Caco-2 (cell line): ENCODE results near the gene LRMDA. TPM values are rescaled to one million over a fixed set of nuclear protein-coding genes. Genes with fewer than 3 reads are reported as not detected.

Experiments used
- BruUV-seq: library from RNA; stranded (reverse); fragments of 400-500 nt; replicated peaks from 2 replicates; lab custom pipeline; 2021; lab: Mats Ljungman, UMichigan
- CTCF ChIA-PET: fragments of 300-600 bp; sonication (Branson Sonifier 250); formaldehyde crosslinking; loops from one replicate; lab custom pipeline; 2022; ENCODE audit warnings: antibody characterized with exemption; lab: Charles Lee
- POLR2A ChIA-PET: fragments of 300-600 bp; sonication (Branson Sonifier 250); formaldehyde crosslinking; loops from one replicate; lab custom pipeline; 2022; ENCODE audit warnings: antibody characterized with exemption; lab: Charles Lee
- DNase-seq, 2 experiments: peaks; one replicate each; pipeline versions ENCODE4 v3.0.0 to v3.0.0-alpha.2; 2020 to 2022
- H3K27me3 ChIP-seq: replicated peaks from 2 replicates; pipeline ENCODE4 v1.6.0; 2011; ENCODE audit warnings: low read length; ENCODE audit not compliant: control insufficient read depth, insufficient read depth
- H3K36me3 ChIP-seq: 2 replicates; pipeline ENCODE4 v1.5.1; 2011; ENCODE audit warnings: low read length; ENCODE audit not compliant: control insufficient read depth, insufficient read depth
- H3K4me1 ChIP-seq: fragments of 250-450 bp; sonication (Bioruptor Pico); 2 replicates; pipeline ENCODE4 v1.5.1; 2020; ENCODE audit warnings: mild to moderate bottlenecking
- H3K4me3 ChIP-seq: 2 replicates; pipeline ENCODE4 v1.5.1; 2011; ENCODE audit warnings: low read depth, mild to moderate bottlenecking, control low read depth, low read length
- H3K9me3 ChIP-seq: fragments of 250-450 bp; sonication (Bioruptor Pico); 2 replicates; pipeline ENCODE4 v1.5.1; 2020; ENCODE audit warnings: mild to moderate bottlenecking, moderate library complexity
- H3K27ac Mint-ChIP-seq: one replicate; pipeline ENCODE4 v1.8.0; 2022; ENCODE audit warnings: mixed read lengths; ENCODE audit not compliant: unreplicated experiment
- H3K27me3 Mint-ChIP-seq: one replicate; pipeline ENCODE4 v1.8.0; 2022; ENCODE audit warnings: mixed read lengths; ENCODE audit not compliant: insufficient read depth, unreplicated experiment
- H3K36me3 Mint-ChIP-seq: one replicate; pipeline ENCODE4 v1.8.0; 2022; ENCODE audit warnings: mild to moderate bottlenecking, mixed read lengths; ENCODE audit not compliant: insufficient read depth, unreplicated experiment
- H3K4me1 Mint-ChIP-seq: one replicate; pipeline ENCODE4 v1.8.0; 2022; ENCODE audit warnings: low read depth, mixed read lengths; ENCODE audit not compliant: unreplicated experiment
- H3K4me3 Mint-ChIP-seq: one replicate; pipeline ENCODE4 v1.8.0; 2022; ENCODE audit warnings: mild to moderate bottlenecking, moderate library complexity, mixed read lengths; ENCODE audit not compliant: unreplicated experiment
- H3K9me3 Mint-ChIP-seq: one replicate; pipeline ENCODE4 v1.8.0; 2022; ENCODE audit warnings: mixed read lengths; ENCODE audit not compliant: unreplicated experiment
- intact Hi-C: fragments of 100-400 bp; cut with micrococcal nuclease; formaldehyde crosslinking; loops from one replicate; pipeline ENCODE4 v1.10.0; 2022; ENCODE audit not compliant: unreplicated experiment
- total RNA-seq: library from RNA; stranded (reverse); gene quantifications from 2 replicates; pipeline ENCODE4 v1.2.3, GENCODE V29; 2022
- TF ChIP-seq, protein P1 (sequence below), 2 experiments: fragments of 200-600 bp in 1 of 2; IDR thresholded peaks; 1 replicate in 1 of 2; 2 replicates in 1 of 2; pipeline versions ENCODE4 v1.5.1 to v1.8.0; 2011 to 2022; ENCODE audit warnings: antibody characterized with exemption in 1 of 2, control low read depth in 1 of 2, inconsistent platforms in 1 of 2, low read depth in 1 of 2, low read length in 1 of 2, mild to moderate bottlenecking in 1 of 2, moderate library complexity in 1 of 2; ENCODE audit not compliant: insufficient read depth in 1 of 2, severe bottlenecking in 1 of 2, unreplicated experiment in 1 of 2

LRMDA gene
- total RNA-seq, 1 experiment from 2014 or later: 18.5 TPM

DNA sequence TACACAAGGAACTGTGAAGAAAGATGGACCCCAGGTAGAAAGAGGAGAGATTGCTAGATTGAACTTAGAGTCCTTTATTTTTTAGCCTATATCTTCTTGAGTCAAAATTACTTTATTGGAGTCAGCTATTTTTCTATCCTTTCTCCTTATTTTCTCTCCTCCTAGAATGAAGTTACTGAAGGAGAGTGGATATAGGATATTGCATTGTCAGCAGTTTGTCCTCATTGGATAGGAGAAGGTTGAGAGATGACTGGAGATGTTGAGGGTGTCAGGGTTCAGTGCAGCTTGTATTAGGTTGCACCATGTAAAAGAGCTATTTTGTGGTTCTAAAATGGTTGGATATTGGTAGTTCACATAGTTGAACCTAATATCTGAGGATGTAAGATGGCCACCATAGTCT lies 5.5 kb downstream of the LRMDA start:
- no peak for DNase-seq
- ChIA-PET POLR2A (no interaction called here), CTCF (no interaction called here)
- H3K27me3 Mint-ChIP-seq: no peaks in the 10 kb centered on the region
- no peaks in the 10 kb centered on the region for H3K36me3 ChIP-seq
- peaks cover 4% of the 10 kb centered on the region for H3K9me3 Mint-ChIP-seq
- TF ChIP-seq, protein P1, sequence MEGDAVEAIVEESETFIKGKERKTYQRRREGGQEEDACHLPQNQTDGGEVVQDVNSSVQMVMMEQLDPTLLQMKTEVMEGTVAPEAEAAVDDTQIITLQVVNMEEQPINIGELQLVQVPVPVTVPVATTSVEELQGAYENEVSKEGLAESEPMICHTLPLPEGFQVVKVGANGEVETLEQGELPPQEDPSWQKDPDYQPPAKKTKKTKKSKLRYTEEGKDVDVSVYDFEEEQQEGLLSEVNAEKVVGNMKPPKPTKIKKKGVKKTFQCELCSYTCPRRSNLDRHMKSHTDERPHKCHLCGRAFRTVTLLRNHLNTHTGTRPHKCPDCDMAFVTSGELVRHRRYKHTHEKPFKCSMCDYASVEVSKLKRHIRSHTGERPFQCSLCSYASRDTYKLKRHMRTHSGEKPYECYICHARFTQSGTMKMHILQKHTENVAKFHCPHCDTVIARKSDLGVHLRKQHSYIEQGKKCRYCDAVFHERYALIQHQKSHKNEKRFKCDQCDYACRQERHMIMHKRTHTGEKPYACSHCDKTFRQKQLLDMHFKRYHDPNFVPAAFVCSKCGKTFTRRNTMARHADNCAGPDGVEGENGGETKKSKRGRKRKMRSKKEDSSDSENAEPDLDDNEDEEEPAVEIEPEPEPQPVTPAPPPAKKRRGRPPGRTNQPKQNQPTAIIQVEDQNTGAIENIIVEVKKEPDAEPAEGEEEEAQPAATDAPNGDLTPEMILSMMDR (IDR thresholded peaks at IDR 0.05; ENCODE audit: insufficient read depth in 1 of 2, low read depth in 1 of 2, low read length in 1 of 2, severe bottlenecking in 1 of 2, unreplicated experiment in 1 of 2): no peak
- no peaks in the 10 kb centered on the region for H3K9me3 ChIP-seq
- H3K4me1 Mint-ChIP-seq: peaks cover 34% of the 10 kb centered on the region
- peaks cover 15% of the 10 kb centered on the region for H3K36me3 Mint-ChIP-seq
- H3K27ac Mint-ChIP-seq: no peak overlapping the region
- H3K4me1 ChIP-seq: peaks cover 24% of the 10 kb centered on the region
- H3K27me3 ChIP-seq: no peaks in the 10 kb centered on the region
- no peak overlapping the region for H3K4me3 ChIP-seq
- no TSS peak for BruUV-seq
- intact Hi-C loops: no loop called here
- H3K4me3 Mint-ChIP-seq: no peak overlapping the region

DNA sequence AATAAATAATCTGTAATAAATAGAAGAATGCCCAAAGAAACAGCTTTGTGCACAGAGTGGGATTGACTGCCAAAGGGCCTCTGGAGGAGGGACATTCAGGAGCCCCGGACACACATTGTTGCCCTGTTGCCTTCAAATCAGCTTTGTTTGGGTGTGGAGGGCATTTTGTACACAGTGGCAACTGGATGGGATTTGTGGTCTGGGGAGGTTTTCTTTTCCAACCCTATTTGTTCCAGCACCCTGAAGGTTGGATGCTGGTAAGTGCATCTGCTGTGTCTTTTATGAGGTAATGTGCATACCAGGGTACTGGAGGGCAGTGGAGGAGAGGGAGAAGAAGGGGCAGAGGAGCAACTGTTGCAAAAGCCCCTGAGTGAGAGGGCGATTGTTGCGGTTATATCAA lies 6.3 kb downstream of the LRMDA start:
- TF ChIP-seq, protein P1 (IDR thresholded peaks at IDR 0.05; ENCODE audit: insufficient read depth in 1 of 2, low read depth in 1 of 2, low read length in 1 of 2, severe bottlenecking in 1 of 2, unreplicated experiment in 1 of 2): no peak
- peaks cover 21% of the 10 kb centered on the region for H3K36me3 Mint-ChIP-seq
- Histone ChIP-seq H3K4me1 (peaks cover 16% of the 10 kb centered on the region), H3K9me3 (peaks cover 3% of the 10 kb centered on the region; the same call in 1 of the 2 replicates), H3K36me3 (no peaks in the 10 kb centered on the region), H3K27me3 (no peaks in the 10 kb centered on the region), H3K4me3 (no peak overlapping the region)
- BruUV-seq: no TSS peak
- ChIA-PET POLR2A (no interaction called here), CTCF (no interaction called here)
- peaks cover 12% of the 10 kb centered on the region for H3K9me3 Mint-ChIP-seq
- peaks cover 26% of the 10 kb centered on the region for H3K4me1 Mint-ChIP-seq
- H3K27ac Mint-ChIP-seq: no peak overlapping the region
- H3K27me3 Mint-ChIP-seq: no peaks in the 10 kb centered on the region
- DNase-seq: no peak
- intact Hi-C loops: no loop called here
- H3K4me3 Mint-ChIP-seq: no peak overlapping the region

DNA sequence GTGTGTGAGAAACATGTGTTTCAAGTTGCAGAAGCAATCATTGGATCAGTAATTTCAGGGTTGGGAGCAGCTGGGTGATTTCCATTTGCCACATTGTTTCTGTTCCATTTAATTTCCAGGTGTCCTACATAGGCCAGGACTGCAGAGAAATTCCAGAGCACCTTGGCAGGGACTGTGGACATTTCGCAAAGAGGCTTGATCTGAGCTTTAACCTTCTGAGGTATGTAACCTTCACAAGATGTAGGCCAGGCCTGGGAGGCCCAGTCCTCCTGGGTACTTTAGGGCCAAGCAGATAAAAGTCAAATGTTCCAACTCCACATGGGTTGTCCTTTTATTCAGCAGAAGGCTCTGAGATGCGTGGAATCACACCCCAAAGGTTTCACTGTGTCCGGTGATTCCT lies 6.9 kb downstream of the LRMDA start:
- H3K36me3 ChIP-seq: no peaks in the 10 kb centered on the region
- no TSS peak for BruUV-seq
- peaks cover 18% of the 10 kb centered on the region for H3K9me3 Mint-ChIP-seq
- H3K27me3 Mint-ChIP-seq: no peaks in the 10 kb centered on the region
- peaks cover 20% of the 10 kb centered on the region for H3K4me1 Mint-ChIP-seq
- no peaks in the 10 kb centered on the region for H3K27me3 ChIP-seq
- H3K4me1 ChIP-seq: peaks cover 11% of the 10 kb centered on the region
- peaks cover 9% of the 10 kb centered on the region; the same call in 1 of the 2 replicates for H3K9me3 ChIP-seq
- H3K4me3 ChIP-seq: no peak overlapping the region
- intact Hi-C loops: no loop called here
- peaks cover 25% of the 10 kb centered on the region for H3K36me3 Mint-ChIP-seq
- no peak overlapping the region for H3K27ac Mint-ChIP-seq
- POLR2A ChIA-PET: no interaction called here
- peak; percentile 31 to 46 for DNase-seq
- no peak overlapping the region for H3K4me3 Mint-ChIP-seq
- TF ChIP-seq, protein P1 (IDR thresholded peaks at IDR 0.05; ENCODE audit: insufficient read depth in 1 of 2, low read depth in 1 of 2, low read length in 1 of 2, severe bottlenecking in 1 of 2, unreplicated experiment in 1 of 2): no peak
- CTCF ChIA-PET: no interaction called here
